Measurements from ENCODE around the gene PNPLA7. TPM values are rescaled to one million over a fixed set of nuclear protein-coding genes. Genes with fewer than 3 reads are reported as not detected.

PNPLA7 gene
- total RNA-seq, 1 experiment from 2014 or later = 0.27 TPM

- no peak for DNase-seq (ENCODE audit: low read depth)
These were observed 53.4 kb downstream of the PNPLA7 start for GRCh38 chr9:137496601-137497375.

GRCh38 chr9:137494550-137495351 is 55.5 kb downstream of the PNPLA7 start:
- no peak for DNase-seq (ENCODE audit: low read depth)

GRCh38 chr9:137494104-137494544 is 56.1 kb downstream of the PNPLA7 start:
- DNase-seq (ENCODE audit: low read depth) = peak; percentile 16

GRCh38 chr9:137493364-137494103 is 56.7 kb downstream of the PNPLA7 start:
- no peak for DNase-seq (ENCODE audit: low read depth)

GRCh38 chr9:137492464-137493363 is 57.5 kb downstream of the PNPLA7 start:
- DNase-seq (ENCODE audit: low read depth) = peak; percentile 50

GRCh38 chr9:137491735-137492432 is 58.3 kb downstream of the PNPLA7 start:
- DNase-seq (ENCODE audit: low read depth) = no peak

- no peak for DNase-seq (ENCODE audit: low read depth)
These were observed 59.5 kb downstream of the PNPLA7 start for GRCh38 chr9:137490532-137491186.

GRCh38 chr9:137488906-137489305 is 61.3 kb downstream of the PNPLA7 start:
- DNase-seq (ENCODE audit: low read depth) = no peak

GRCh38 chr9:137488327-137488653 is 61.9 kb downstream of the PNPLA7 start:
- DNase-seq (ENCODE audit: low read depth) = no peak

GRCh38 chr9:137487454-137488326 is 62.5 kb downstream of the PNPLA7 start:
- DNase-seq (ENCODE audit: low read depth) = no peak

- no peak for DNase-seq (ENCODE audit: low read depth)
These were observed 63.4 kb downstream of the PNPLA7 start for GRCh38 chr9:137486545-137487453.

GRCh38 chr9:137486141-137486490 is 64.1 kb downstream of the PNPLA7 start:
- DNase-seq (ENCODE audit: low read depth) = no peak

- no peak for DNase-seq (ENCODE audit: low read depth)
These were observed 64.7 kb downstream of the PNPLA7 start for GRCh38 chr9:137485343-137486140.

- no peak for DNase-seq (ENCODE audit: low read depth)
These were observed 65.5 kb downstream of the PNPLA7 start for GRCh38 chr9:137484551-137485315.

- DNase-seq (ENCODE audit: low read depth) = peak; percentile 98
These were observed 68.0 kb downstream of the PNPLA7 start for GRCh38 chr9:137482094-137482781.

Data from M059J (cell line).